HG03460 (cell line): ENCODE results near the gene PCDHGA8.
"Not testable (repeated sequence)": the region's sequence is repeated elsewhere in the genome, so short reads cannot be mapped to it uniquely, and the experiment has no call there.

ENCODE experiments used
- ATAC-seq: cut with Tn5 transposase; IDR thresholded peaks from one replicate; pipeline ENCODE4 v1.9.1; 2021; ENCODE audit not compliant: unreplicated experiment

Gene PCDHGA8

DNA sequence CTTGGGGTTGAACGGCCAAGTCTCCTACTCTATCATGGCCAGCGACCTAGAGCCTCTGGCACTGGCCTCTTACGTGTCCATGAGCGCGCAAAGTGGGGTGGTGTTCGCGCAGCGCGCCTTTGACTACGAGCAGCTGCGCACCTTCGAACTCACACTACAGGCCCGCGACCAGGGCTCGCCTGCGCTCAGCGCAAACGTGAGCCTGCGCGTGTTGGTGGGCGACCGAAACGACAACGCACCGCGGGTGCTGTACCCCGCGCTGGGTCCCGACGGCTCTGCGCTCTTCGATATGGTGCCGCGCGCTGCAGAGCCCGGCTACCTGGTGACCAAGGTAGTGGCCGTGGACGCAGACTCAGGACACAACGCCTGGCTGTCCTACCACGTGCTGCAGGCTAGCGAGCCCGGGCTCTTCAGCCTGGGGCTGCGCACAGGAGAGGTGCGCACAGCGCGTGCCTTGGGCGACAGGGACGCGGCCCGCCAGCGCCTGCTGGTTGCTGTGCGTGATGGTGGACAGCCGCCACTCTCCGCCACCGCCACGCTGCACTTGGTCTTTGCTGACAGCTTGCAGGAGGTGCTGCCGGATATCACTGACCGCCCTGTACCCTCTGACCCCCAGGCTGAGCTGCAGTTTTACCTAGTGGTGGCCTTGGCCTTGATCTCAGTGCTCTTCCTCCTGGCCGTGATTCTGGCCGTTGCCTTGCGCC, 7.3 kb downstream of the PCDHGA8 start:
- no peak for ATAC-seq

DNA sequence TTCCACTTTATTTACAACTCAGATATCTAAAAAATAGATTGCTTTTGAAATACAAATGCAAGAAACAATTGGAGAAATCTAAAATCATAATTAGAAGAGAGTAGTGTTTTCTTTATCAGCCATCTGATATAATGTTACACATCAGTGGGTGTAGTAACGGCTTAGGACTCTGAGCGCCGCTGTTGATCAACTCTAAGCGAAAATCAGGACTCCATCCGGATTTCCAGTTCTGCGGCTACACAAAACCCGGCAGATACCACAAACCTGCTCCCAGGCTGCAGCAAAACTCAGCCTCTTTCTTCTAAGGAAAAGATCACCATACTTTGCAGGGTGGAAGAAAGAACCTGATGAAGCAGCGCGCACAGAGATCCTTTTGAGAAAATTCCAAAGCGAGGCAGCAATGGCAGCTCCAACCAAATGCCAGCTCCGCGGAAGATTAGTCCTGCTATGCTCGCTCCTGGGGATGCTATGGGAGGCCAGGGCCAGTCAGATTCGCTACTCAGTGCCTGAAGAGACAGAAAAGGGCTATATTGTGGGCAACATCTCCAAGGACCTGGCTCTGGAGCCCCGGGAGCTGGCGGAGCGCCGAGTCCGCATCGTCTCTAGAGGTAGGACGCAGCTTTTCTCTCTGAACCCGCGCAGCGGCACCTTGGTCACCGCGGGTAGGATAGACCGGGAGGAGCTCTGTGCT, 10.3 kb downstream of the PCDHGA8 start, which contains the start of gene PCDHGA9:
Gene PCDHGA9 (plus strand): TSS at position 226 of the 691 bp plus-strand sequence. CDS start 175 bp downstream, at position 401.
- no peak for ATAC-seq

DNA sequence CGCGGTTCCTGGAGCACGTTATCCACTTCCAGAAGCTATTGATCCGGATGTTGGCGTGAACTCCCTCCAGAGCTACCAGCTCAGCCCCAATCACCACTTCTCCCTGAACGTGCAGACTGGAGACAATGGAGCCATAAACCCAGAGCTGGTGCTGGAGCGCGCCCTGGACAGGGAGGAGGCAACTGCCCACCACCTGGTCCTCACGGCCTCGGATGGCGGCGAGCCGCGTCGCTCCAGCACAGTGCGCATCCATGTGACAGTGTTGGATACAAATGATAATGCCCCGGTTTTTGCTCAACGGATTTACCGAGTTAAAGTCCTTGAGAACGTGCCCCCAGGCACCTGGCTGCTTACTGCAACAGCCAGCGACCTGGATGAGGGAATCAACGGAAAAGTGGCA, 11.0 kb downstream of the PCDHGA8 start:
- ATAC-seq = no peak

DNA sequence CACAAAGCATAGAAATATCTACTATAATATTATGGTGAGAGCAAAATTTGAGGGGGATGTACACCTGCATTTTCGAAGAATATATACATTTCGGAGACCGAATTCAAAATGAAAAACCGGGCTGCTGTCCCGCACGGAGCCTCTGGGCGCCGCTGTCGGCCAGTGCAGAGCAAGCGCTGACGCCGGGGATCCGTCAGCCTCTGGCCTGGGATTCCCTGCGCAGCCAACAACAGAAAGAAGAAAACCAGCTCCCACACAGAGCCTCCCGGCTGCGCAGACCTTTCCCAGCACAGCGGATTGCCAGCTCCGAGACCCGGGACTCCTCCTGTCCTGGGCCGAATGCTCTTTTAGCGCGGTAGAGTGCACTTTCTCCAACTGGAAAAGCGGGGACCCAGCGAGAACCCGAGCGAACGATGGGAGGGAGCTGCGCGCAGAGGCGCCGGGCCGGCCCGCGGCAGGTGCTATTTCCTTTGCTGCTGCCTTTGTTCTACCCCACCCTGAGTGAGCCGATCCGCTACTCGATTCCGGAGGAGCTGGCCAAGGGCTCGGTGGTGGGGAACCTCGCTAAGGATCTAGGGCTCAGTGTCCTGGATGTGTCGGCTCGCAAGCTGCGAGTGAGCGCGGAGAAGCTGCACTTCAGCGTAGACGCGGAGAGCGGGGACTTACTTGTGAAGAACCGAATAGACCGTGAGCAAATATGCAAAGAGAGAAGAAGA, 15.5 kb downstream of the PCDHGA8 start, which contains the start of gene PCDHGB6:
Gene PCDHGB6 (plus strand): TSS at position 232 of the 716 bp plus-strand sequence. CDS start 182 bp downstream, at position 414.
- not testable (repeated sequence) for ATAC-seq

DNA sequence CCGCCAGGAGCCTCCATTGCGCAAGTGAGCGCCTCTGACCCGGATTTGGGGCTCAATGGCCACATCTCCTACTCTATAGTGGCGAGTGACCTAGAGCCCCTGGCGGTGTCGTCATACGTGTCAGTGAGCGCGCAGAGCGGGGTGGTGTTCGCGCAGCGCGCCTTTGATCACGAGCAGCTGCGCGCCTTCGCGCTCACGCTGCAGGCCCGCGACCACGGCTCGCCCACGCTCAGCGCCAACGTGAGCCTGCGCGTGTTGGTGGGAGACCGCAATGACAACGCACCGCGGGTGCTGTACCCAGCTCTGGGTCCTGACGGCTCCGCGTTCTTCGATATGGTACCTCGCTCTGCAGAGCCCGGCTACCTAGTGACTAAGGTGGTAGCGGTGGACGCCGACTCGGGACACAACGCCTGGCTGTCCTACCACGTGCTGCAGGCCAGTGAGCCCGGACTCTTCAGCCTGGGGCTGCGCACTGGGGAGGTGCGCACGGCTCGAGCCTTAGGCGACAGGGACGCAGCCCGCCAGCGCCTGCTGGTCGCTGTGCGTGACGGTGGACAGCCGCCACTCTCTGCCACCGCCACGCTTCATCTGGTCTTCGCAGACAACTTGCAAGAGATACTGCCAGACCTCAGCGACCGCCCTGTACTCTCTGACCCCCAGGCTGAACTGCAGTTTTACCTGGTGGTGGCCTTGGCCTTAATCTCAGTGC, 17.3 kb downstream of the PCDHGA8 start:
- ATAC-seq = no peak

DNA sequence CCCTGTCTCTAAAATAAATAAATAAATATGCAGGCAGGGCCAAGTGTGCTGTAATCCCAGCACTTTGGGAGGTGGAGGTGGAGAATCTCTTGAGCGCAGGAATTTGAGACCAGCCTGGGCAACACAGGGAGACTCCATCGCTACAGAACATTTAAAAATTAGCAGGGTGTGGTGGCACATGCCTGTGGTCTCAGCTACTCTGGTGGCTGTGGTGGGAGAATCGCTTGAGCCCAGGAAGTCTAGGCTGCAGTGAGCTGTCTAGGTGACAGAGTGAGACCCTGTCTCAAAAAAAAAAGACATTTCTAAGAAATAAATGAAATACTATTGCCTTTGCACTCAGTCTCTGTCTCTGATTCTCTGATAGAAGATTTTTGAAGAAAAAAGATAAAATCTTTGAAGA, 19.1 kb downstream of the PCDHGA8 start:
- ATAC-seq = no peak

DNA sequence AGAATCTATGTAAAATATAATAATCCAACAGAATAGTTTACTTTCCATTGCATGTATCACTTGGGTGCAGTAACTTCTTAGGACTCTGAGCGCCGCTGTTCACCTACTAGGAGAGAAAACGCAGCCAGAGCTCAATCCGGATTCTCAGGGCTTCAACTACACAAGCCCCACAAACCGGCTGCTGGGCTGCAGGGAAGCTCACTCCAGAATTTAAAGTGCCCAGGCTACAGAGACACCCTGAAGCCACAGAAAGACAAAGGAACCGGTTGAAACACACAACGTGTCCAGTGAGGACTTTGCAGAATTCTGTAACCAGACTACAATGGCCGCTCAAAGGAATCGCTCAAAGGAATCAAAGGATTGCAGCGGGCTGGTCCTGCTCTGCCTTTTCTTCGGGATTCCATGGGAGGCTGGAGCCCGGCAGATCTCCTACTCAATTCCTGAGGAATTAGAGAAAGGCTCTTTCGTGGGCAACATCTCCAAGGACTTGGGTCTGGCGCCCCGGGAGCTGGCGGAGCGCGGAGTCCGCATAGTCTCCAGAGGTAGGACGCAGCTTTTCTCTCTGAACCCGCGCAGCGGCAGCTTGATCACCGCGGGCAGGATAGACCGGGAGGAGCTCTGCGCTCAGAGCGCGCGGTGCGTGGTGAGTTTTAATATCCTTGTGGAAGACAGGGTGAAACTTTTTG, 20.6 kb downstream of the PCDHGA8 start, which contains the start of gene PCDHGA10:
Gene PCDHGA10 (plus strand): TSS at position 134 of the 686 bp plus-strand sequence. CDS start 189 bp downstream, at position 323.
- peak; percentile 81 for ATAC-seq

DNA sequence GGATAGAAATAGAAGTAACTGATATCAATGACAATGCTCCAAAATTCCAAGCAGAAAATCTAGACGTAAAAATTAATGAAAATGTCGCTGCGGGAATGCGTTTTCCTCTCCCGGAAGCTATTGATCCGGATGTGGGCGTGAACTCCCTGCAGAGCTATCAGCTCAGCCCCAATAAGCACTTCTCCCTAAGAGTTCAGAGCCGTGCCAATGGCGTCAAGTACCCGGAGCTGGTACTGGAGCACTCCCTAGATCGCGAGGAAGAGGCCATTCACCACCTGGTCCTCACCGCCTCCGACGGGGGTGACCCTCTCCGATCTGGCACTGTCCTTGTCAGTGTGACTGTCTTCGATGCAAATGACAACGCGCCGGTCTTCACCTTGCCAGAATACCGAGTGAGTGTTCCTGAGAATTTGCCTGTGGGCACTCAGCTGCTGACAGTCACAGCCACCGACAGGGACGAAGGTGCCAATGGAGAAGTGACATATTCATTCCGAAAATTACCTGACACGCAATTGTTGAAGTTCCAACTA, 21.2 kb downstream of the PCDHGA8 start:
- ATAC-seq = no peak

DNA sequence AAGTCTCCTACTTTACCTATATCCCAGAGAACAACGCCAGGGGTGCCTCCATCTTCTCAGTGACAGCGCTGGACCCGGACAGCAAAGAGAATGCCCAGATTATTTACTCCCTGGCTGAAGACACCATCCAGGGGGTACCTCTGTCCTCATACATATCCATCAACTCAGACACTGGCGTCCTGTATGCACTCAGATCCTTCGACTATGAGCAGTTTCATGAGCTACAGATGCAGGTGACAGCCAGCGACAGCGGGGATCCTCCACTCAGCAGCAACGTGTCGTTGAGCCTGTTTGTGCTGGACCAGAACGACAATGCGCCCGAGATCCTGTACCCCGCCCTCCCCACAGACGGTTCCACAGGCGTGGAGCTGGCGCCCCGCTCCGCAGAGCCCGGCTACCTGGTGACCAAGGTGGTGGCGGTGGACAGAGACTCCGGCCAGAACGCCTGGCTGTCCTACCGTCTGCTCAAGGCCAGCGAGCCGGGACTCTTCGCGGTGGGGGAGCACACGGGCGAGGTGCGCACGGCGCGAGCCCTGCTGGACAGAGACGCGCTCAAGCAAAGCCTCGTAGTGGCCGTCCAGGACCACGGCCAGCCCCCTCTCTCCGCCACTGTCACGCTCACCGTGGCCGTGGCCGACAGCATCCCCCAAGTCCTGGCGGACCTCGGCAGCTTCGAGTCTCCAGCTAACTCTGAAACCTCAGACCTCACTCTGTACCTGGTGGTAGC, 22.3 kb downstream of the PCDHGA8 start:
- ATAC-seq = not testable (repeated sequence)

DNA sequence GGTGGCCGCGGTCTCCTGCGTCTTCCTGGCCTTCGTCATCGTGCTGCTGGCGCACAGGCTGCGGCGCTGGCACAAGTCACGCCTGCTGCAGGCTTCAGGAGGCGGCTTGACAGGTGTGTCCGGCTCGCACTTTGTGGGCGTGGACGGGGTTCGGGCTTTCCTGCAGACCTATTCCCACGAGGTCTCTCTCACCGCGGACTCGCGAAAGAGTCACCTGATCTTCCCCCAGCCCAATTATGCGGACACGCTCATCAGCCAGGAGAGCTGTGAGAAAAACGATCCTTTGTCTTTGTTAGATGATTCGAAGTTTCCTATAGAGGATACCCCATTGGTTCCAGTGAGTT, 22.8 kb downstream of the PCDHGA8 start:
- not testable (repeated sequence) for ATAC-seq

DNA sequence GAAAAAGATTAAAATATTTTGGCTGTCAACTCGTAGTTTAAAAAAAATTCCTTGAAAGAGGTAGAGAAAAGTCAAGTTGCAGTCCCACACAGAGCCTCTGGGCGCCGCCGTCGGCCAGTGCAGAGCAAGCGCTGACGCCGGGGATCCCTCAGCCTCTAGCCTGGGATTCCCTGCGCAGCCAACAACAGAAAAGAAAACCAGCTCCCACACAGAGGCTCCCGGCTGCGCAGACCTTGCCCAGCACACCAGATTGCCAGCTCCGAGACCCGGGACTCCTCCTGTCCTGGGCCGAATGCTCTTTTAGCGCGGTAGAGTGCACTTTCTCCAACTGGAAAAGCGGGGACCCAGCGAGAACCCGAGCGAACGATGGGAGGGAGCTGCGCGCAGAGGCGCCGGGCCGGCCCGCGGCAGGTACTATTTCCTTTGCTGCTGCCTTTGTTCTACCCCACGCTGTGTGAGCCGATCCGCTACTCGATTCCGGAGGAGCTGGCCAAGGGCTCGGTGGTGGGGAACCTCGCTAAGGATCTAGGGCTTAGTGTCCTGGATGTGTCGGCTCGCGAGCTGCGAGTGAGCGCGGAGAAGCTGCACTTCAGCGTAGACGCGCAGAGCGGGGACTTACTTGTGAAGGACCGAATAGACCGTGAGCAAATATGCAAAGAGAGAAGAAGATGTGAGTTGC, 25.2 kb downstream of the PCDHGA8 start, which contains the start of gene PCDHGB7:
Gene PCDHGB7 (plus strand): TSS at position 184 of the 679 bp plus-strand sequence. CDS start 183 bp downstream, at position 367.
- ATAC-seq = peak; percentile 64

DNA sequence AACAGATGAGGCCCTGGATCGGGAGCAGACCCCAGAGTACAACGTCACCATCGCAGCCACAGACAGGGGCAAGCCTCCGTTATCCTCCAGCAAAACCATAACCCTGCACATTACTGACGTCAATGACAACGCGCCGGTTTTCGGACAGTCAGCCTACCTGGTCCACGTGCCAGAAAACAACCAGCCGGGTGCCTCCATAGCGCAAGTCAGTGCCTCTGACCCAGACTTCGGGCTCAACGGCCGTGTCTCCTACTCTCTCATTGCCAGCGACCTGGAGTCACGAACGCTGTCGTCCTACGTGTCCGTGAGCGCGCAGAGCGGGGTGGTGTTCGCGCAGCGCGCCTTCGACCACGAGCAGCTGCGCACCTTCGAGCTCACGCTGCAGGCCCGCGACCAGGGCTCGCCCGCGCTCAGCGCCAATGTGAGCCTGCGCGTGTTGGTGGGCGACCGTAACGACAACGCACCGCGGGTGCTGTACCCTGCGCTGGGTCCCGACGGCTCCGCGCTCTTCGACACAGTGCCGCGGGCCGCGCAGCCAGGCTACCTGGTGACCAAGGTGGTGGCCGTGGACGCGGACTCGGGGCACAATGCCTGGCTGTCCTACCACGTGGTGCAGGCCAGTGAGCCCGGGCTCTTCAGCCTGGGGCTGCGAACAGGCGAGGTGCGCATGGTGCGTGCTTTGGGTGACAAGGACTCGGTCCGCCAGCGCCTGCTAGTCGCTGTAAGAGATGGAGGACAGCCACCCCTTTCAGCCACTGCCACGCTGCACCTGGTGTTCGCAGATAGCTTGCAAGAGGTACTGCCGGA, 26.8 kb downstream of the PCDHGA8 start:
- ATAC-seq = no peak

DNA sequence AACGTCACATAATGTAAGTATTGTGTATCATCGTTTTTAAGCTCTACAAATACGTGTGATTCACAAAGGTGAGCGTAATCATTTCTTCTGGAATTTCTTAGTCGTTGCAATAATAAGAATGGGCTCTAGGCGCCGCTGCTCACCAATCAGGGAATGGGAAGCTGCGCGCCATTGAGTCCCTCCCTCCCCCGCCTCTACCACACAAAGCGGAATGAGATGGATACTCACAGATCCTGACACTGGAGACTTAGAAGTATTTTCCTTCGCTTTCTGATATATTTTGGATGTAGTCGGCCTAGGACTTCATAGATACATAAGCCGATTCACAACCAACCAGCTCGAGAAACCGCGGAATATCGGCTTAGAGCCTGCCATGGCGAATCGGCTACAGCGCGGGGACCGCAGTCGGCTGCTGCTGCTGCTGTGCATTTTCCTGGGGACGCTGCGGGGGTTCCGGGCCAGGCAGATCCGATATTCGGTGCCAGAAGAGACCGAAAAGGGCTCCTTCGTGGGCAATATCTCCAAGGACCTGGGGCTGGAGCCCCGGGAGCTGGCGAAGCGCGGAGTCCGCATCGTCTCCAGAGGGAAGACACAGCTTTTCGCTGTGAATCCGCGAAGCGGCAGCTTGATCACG, 28.5 kb downstream of the PCDHGA8 start, which contains the start of gene PCDHGA11:
Gene PCDHGA11 (plus strand): TSS at position 197 of the 634 bp plus-strand sequence. CDS start 177 bp downstream, at position 374.
- peak; percentile 50 for ATAC-seq

DNA sequence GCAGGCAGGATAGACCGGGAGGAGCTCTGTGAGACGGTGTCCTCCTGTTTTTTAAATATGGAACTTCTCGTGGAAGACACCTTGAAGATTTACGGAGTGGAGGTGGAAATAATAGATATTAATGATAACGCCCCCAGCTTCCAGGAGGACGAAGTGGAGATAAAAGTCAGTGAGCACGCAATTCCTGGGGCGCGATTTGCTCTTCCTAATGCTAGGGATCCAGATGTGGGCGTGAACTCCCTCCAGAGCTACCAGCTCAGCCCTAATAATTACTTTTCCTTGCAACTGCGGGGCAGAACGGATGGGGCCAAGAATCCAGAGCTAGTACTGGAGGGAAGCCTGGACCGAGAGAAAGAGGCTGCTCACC, 29.0 kb downstream of the PCDHGA8 start:
- no peak for ATAC-seq

DNA sequence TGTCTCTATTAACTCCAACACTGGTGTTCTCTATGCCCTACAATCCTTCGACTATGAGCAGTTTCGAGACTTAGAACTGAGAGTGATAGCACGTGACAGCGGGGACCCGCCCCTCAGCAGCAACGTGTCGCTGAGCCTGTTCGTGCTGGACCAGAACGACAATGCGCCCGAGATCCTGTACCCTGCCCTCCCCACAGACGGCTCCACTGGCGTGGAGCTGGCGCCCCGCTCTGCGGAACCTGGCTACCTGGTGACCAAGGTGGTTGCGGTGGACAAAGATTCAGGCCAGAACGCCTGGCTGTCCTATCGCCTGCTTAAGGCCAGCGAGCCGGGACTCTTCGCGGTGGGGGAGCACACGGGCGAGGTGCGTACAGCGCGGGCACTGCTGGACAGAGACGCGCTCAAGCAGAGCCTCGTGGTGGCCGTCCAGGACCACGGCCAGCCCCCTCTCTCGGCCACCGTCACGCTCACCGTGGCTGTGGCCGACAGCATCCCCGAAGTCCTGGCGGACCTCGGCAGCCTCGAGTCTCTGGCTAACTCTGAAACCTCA, 30.4 kb downstream of the PCDHGA8 start:
- ATAC-seq = no peak

DNA sequence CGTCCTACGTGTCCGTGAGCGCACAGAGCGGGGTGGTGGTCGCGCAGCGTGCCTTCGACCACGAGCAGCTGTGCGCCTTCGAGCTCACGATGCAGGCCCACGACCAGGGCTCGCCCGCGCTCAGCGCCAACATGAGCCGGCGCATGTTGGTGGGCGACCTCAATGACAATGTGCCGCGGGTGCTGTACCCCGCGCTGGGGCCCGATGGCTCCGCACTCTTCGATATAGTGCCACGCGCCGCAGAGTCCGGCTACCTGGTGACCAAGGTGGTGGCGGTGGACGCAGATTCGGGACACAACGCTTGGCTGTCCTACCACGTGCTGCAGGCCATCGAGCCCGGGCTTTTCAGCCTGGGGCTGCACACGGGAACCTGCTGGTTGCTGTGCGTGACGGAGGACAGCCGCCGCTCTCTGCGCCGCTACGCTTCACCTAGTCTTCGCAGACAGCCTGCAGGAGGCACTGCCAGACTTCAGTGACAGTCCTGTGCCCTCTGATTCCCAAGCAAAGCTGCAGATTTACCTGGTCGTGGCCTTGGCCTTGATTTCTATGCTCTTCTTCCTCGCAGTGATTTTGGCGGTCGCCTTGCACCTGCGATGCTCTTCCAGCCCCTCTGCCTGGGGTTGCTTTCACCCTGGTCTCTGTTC, 35.5 kb downstream of the PCDHGA8 start:
- no peak for ATAC-seq
